HG02970 (cell line): ENCODE results near the gene ALKBH2.

ENCODE experiments used
- ATAC-seq: cut with Tn5 transposase; IDR thresholded peaks from one replicate; pipeline ENCODE4 v1.9.1; 2021; ENCODE audit warnings: mild to moderate bottlenecking, moderate library complexity, moderate number of reproducible peaks; ENCODE audit not compliant: unreplicated experiment, low FRiP score

Gene ALKBH2

DNA sequence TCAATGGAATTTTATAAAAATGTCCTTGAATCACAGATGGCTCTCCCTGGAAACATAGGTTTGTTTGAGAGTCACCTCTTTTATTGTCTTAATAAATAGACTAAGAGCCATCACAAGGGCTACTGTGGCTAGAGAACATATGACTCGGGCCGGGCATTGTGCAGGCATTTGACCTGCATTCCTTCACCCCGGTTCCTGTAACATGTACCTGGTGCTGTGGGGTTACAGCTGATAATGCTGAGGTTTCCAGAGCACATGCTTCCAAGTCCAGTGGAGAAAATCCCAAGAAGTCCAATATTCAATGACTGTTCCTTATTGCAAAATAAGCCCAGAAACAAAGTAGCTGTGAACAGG, 22.1 kb upstream of the ALKBH2 start:
- no peak for ATAC-seq

DNA sequence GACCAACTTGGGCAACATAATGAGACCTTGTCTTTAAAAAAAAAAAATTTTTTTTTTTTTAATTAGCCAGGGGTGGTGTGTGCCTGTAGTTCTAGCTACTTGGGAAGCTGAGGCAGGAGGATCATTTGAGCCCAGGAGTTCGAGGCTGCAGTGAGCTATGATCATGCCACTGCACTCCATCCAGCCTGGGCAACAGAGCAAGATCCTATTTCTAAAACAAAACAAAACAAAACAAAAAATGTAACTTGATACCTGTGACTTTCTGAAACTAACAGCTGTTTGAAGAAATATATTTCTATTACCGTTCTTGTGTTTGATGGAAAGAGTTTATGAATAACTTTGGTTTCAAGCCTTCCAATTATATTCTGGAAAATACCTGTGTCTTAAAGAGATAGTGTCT, 21.4 kb upstream of the ALKBH2 start:
- no peak for ATAC-seq

DNA sequence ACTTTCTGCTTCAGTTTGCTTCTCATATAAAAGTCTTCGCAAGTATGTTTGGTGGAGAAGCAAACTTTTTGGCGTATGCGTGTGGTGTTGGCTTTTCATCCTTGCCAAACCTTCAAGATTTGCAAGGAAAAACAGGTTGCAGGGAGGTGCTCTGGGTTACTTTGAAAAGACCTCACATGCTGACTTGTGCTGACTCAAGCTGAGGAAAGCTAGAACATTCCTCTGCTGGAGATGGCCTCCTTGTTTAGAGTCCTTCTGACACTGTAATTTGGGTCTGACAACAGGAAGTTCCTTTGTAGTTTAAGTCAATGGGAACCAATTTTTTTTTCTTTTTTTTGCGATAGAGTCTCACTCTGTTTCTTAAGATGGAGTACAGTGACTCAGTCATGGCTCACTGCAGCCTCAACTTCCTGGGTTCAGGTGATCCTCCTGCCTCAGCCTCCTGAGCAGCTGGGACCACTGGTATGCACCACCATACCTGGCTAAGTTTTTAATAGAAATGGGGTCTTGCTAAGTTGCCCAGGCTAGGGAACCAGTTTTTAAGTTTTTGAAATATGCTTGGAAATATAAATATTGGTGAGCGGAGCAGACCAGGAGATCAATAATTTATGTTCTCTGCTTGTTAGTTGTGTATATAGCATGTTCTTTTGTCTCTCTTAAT, 20.5 kb upstream of the ALKBH2 start:
- no peak for ATAC-seq

DNA sequence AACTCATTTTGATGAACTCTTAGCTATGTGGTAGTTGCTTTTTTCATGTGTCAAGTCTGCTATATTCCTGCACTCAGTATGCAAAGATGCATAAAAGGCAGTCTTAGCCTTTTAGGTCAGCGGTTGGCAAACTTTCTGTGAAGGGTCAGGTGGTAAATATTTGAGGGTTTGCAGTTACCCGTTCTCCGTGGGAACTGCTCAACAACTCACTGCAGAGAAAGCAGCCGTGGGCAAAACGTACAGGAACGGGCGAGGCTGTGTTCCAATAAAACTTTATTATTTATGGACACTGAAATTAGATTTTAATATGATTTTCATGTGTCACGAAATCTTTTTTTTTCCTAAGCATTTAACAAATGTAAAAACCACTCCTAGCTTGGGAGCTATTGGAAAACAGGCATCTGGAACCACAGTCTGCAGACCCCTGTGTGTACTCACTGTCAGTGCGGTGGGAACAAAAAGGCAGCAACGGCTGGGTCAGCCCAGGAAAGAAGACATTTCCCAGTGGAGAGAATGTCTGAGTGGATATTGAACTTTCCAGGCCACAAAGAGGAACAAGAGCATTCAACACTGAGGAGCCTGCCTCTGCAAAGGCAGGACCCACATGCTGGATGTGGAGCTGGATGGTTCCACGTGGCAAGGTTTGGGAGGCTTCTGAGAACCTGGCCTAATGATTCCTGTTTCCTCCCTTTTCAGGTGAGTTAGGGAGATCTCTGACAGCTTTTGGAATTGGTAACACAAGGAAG, 19.6 kb upstream of the ALKBH2 start:
- ATAC-seq = no peak

DNA sequence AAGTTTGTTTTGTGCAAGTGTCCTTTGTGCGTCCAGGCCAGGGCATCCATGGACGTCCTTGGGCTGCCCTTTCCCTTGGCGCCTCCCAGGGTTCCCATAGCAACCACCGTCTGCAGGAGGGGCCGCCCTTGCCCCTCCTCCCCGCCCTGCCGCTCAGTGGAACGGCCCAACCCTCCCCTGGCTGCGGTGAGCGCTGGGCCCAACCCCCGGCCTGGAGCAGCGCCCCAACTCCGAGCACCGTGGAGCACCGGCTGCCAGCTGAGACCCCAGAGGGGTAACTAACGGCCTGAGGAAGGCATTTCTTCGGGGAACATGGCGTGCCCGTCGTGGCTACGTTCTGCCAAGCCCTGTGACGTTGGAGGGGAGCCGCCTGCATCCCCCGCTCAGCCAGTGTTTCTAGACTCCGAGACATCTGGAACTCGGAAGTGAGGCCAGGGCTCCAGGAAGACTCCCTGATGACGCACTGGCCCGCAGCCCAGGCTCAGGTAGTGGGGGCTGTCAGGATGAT, 17.8 kb upstream of the ALKBH2 start:
- no peak for ATAC-seq

DNA sequence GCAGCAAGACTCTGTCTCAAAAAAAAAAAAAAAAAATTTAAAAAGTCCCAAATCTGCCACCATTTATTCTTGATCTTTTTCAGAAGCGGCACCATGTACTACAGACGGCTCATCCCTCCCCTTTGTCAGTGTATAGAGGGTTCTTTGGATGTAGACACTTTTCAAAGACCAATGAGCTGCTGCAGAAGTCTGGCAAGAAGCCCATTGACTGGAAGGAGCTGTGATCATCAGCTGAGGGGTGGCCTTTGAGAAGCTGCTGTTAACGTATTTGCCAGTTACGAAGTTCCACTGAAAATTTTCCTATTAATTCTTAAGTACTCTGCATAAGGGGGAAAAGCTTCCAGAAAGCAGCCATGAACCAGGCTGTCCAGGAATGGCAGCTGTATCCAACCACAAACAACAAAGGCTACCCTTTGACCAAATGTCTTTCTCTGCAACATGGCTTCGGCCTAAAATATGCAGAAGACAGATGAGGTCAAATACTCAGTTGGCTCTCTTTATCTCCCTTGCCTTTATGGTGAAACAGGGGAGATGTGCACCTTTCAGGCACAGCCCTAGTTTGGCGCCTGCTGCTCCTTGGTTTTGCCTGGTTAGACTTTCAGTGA, 16.6 kb upstream of the ALKBH2 start:
- no peak for ATAC-seq

DNA sequence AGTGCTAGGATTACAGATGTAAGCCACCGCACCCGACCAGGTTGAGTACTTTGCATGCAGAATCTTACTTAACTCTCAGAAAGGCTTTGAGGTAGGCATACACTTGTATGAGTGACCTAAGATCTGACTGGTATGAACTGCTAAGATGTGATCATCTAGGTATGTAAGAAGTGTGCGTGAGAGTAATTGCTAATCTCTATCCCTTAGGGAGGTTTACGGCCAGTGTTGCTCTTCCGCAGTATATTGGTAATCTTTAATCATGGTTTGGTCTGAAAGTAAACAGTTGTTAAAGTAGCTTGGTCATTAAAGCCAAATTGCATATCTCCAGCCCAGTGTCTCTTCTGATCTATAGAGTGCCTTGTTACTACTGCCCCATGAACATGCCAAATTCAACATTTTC, 11.9 kb upstream of the ALKBH2 start:
- no peak for ATAC-seq

DNA sequence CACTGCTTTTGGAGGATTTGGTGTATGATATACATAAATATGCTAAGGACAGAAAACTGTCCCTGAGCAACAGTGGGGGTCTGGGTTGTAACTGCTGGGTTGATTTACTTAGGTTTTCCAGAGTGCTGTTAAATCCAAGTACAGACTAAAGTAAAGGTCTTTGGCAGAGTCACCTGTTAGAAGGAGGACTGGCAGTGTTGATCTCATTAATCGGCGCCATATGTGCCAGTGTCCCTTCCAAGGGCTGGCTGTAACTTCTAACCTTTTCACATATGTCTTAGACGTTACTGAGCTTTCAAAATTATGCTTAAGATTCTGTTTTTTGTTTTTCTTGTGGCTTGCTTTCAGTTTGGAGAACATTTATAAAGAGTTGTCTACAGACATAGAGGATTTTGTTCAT, 9.2 kb upstream of the ALKBH2 start:
- ATAC-seq = no peak

DNA sequence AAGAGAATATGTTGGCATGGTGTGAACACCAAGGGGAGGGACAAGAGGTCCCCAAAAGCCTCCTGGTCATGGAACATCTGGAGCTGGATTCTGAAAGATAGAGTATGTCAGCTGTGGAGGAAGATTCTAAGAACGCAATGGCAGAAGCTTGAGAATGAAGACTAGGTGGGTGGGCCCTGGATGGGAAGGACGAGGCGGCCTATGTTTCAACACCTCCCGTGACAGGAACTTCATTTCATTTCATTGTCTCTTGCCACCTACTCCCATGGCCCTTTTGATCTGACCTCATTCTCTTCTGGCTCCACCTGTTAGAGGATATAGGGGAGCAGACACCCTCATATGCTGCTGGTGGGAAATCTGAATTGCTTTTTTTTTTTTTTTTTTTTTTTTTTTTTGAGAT, 7.5 kb upstream of the ALKBH2 start:
- no peak for ATAC-seq

DNA sequence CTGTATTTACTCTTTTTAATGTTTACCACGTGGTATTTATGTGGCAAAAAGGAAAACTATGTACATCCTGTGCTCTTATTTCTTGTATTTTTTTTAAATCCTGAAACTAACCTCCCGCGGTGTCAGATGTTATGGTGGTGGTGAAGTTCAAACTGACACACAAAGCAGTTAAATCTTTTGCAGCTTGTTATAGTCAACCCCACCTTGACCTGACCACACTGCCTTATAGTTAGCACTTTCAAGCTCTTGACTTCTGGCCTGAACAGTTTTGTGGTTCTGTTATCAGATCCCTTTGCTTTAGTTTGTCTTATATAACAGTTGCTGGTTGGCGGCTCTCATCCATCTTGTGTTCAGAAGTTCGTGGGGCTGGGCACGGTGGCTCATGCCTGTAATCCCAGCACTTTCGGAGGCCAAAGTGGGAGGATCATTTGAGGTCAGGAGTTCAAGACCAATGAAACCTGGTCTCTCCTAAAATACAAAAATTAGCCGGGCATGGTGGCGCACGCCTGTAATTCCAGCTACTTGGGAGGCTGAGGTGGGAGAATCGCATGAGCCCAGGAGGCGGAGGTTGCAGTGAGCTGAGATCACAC, 6.3 kb upstream of the ALKBH2 start:
- ATAC-seq = no peak

DNA sequence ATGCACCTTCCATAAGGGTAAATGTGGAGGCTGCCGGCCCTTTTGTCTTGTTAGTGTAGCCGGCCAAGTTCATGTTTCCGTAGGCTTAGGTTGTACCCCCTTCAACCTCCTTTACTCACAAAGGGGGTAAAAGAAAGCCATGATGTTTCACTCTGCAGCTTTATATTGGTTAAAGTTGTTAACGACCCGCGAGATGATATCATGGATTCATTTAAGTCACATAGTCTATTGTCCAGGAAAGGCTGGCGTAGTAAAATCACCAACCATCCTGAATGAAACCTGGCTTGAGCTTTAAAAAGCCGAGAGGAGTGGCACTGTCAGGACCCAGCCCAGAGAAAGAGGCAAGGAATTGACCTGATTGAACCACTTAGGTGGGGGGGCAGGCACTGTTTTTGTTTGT, 5.4 kb upstream of the ALKBH2 start:
- ATAC-seq = no peak

DNA sequence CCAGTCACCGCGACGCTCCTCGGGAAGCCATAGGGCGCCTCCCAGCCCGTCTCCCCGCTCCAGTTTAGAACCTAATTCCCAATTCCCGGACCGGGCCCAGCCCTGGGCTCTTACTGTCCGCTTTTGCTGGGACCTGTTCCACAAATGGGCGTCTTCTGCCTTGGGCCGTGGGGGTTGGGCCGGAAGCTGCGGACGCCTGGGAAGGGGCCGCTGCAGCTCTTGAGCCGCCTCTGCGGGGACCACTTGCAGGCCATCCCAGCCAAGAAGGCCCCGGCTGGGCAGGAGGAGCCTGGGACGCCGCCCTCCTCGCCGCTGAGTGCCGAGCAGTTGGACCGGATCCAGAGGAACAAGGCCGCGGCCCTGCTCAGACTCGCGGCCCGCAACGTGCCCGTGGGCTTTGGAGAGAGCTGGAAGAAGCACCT, 4.9 kb upstream of the ALKBH2 start:
- peak; percentile 16 for ATAC-seq

DNA sequence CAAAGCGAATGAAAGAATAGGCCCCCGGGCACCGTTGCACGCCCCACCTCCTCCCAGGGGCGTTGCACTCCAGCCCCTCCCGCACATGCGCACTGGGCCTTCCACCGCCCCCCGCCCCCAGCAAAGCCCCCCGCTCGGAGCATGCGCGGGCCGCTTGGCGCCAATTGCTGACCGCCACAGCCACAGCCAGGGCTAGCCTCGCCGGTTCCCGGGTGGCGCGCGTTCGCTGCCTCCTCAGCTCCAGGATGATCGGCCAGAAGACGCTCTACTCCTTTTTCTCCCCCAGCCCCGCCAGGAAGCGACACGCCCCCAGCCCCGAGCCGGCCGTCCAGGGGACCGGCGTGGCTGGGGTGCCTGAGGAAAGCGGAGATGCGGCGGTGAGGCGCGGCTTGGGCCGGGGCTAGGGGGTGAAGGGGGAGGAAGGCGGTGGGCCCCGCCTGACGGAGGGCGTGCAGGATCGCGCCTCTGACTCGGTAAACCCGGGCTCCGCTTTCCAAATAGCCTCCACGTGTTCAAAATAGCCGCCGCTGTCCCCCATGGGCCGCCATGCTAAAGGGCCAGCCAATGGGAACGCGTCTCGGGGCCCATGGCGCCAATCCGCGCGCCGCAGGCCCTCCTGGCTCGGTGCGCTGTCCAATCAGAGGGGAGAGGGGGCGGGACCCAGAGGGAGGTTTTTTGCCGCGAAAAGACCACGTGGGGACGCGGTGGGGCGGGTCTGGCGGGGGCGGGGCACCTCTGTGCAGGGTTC, 4.3 kb upstream of the ALKBH2 start, which contains the start of gene UNG:
Gene UNG (plus strand): TSS at position 163 of the 748 bp plus-strand sequence. CDS start 83 bp downstream, at position 246.
- ATAC-seq = peak; percentile 88

DNA sequence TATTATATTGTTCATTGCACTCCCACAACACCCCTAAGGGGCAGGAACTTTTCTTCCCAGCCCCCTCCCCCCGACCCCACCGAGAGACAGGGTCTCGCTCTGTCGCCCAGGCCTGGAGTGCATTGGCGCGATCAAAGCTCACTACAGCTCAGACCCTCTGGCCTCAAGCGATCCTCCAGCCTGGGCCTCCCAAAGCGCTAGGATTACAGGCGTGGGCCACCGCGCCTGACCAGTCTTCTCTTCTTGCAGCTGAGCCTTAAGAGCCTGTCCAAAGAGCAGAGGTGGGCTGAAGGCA, 3.8 kb upstream of the ALKBH2 start:
- no peak for ATAC-seq

DNA sequence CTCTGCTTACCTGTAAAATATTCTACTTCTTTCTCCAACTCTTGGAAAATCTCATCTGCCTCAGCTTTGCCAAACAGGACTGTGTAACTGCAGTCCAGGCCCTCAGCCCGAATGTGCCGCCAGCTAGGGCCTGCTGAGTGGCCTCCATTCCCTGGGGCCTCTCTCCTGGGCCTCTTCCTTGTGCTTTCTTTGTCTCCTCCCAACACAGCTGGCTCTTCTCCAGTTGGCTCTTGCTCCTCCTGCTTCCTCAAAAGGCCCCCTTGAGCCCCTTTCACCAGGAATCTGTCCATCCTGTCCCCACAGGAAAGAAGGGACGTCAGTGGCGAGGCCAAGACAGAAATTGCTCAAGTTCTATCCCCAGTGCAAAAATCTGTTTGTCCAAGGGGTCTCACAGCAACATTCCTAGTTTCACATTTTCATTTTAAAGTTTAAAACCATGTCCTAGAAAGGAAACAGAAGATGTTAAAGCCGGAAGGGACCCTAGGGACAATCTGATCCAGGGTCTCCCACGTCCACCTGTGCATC, 713 bp downstream of the ALKBH2 start:
- no peak for ATAC-seq

DNA sequence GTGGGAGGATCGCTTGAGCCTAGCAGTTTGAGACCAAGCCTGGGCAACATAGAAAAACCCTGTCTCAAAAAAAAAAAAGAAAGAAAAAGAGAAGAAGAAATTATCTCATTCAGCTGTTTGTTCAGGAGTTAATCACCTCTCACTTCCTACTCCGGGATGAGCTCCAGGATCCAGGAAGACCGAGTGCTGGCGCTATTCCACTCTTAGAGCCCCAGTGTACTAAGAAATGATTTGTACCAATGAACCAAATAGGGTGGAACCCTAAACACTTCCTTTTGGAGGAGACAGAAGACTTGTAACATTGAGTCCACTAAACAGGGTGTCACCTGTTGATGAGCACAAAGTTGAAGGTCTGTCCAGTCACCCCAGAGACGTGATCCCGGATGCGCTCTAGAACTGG, 3.6 kb downstream of the ALKBH2 start:
- no peak for ATAC-seq

DNA sequence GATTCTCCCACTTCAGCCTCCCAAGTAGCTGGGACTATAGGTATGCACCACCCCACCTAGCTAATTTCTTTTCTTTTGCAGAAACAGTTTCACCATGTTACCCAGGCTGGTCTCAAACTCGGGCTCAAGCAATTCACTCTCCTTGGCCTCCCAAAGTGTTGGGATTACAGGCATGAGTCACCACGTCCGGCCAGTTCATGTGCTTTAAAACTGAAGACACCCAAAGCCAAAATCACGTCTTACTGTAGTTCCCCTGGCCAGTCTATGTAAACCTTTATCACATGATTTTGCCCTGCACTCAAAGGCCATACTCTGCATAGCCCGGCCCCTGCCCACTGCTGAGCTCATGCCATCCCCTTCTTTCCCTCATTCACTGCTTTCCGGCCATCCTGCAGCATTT, 4.5 kb downstream of the ALKBH2 start:
- ATAC-seq = no peak

DNA sequence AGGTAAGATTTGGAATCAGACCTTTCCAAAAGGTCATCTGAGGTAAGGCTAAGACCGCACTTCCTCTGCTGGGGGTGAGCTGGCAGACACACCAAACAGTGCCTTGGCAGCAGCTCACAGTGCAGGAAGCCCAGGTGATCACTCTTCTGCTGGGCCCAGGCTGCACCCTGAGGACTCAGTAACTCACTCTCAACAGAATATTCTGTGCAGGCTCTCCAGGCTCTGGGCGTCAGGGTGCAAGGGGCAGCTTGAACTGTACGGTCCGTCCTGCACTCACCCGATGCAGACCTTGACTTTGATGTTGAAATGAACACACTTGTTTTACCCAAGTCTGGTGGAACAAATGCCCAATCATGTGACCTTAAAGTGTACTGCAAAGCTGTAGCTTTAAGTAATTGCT, 6.0 kb downstream of the ALKBH2 start:
- ATAC-seq = no peak

DNA sequence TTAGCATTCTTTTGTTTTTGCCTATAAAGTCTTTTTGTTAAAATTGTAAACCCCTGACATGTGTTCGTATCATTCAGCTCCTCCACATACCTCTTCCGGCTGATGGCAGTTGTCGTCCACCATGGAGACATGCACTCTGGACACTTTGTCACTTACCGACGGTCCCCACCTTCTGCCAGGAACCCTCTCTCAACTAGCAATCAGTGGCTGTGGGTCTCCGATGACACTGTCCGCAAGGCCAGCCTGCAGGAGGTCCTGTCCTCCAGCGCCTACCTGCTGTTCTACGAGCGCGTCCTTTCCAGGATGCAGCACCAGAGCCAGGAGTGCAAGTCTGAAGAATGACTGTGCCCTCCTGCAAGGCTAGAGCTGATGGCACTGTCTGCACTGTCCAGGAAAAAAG, 7.7 kb downstream of the ALKBH2 start:
- ATAC-seq = no peak

DNA sequence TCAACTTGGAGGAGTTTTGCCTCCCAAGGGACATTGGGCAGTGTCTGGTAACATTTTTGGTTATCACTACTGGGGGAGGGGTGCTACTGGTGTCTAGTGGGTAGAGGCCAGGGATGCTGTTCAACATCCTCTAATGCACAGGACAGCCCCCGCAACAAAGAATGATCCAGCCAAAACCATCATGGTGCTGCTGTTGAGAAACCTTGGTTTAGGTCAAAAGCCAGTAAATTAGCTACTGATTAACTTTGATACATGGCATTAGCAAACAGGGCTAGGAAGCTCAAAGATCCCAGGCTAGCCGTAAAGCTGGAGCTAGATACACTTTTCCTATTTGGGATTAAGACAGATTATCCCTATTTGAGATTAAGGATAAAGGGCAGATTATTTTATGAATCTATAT, 8.8 kb downstream of the ALKBH2 start:
- ATAC-seq = no peak

DNA sequence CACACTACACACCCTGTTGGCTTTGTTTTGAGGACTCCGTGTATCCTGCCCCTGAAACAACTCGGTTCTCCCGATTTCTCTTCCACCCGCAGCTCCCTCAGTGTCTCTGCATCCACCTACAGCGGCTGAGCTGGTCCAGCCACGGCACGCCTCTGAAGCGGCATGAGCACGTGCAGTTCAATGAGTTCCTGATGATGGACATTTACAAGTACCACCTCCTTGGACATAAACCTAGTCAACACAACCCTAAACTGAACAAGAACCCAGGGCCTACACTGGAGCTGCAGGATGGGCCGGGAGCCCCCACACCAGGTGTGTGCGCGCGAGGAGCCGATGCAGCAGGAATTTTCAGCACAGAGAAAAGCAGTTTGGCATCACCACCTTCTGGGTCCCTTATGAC, 10.5 kb downstream of the ALKBH2 start:
- ATAC-seq = no peak
